NCI-H748 (cell line): ENCODE data around the gene ABCC4.

Experiments used
- DNase-seq: peaks from one replicate; lab custom pipeline; 2025; ENCODE audit not compliant: unreplicated experiment; lab: John Stamatoyannopoulos, UW

Gene ABCC4

GRCh38 chr13:95003019-95003813 is 298.0 kb downstream of the ABCC4 start:
- peak; percentile 98 for DNase-seq

DNA sequence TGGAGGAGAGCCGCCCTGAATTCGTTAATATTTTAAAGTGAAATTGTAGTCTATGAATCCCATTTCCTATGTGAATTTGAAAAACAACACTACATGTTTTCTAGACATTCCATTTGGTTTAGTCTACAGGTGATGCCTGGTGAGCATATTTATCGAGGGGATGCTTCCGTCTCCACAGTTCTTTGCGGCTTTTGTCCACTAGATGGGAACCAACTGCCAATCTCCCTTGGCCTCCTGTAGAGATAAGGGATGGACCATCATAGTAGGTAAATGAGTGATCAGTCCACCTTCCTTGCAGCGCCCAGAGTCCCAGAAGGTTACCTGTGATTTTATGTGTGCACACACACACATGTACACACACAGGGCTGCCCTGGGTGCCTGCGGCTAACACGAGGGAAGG is 299.1 kb downstream of the ABCC4 start:
- DNase-seq: peak; percentile 63

DNA sequence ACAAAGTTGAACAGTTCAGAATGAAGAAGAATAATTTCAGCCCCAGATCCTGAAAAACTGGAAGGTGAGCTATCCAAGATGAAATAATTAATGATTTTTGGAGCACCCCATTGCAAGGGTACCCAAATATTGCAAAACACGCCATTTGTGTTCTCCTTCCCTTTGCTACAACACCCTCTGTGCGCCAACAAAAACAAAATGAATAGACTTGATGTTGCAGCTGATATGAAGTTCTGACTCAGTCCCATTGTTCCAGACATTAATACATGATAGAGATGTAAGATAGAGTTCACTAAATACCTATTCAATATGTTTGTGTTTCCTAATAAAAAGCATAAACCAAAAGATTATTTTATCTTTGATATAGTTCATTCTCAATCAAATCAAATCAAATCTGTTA is 301.4 kb downstream of the ABCC4 start:
- DNase-seq: no peak

- DNase-seq: no peak
Observed at GRCh38 chr13:94997126-94997525, 304.1 kb downstream of the ABCC4 start.

GRCh38 chr13:94996445-94996844 is 304.8 kb downstream of the ABCC4 start:
- no peak for DNase-seq

- DNase-seq: no peak
Observed at GRCh38 chr13:94994506-94994905, 306.7 kb downstream of the ABCC4 start.

DNA sequence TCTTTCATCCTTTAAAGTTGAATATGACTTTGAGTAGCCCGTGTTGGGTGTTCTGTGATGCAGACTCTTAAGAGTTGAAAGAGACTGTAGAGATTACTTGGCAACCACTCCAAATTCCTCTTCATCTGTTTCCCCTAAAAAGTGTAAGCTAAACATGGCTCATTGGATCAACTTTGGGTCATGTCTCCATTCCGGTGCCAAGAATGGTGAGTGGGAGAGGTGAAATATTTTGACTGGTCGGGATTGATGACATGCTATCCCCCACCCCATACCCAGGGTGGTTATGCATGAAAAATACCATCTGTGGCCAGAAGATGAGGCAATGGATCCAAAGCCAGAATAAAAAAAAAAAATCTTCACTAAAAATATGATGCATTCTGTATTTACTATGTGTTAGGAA is 307.6 kb downstream of the ABCC4 start:
- DNase-seq: no peak

- no peak for DNase-seq
Observed at GRCh38 chr13:94992036-94992960, 309.0 kb downstream of the ABCC4 start.

DNA sequence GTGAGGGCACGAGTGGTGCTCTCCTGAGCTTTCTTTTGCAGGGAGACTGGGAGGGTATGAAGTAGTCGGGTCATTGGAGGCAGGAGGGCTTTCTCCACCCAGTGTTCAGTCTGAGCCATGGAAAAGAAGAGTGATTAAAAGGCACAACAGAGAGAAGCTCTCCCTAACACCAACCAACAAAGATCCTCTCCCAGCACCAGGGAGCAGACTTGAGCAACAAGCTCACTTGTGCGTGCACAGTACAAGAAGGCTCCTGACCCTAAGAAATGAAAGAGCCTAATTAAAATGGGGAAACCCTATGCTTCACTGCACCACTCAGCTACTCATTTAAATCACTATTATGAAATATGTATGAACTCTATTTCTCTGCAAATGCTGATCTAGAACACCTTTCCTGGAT is 312.6 kb downstream of the ABCC4 start:
- DNase-seq: peak; percentile 18

DNA sequence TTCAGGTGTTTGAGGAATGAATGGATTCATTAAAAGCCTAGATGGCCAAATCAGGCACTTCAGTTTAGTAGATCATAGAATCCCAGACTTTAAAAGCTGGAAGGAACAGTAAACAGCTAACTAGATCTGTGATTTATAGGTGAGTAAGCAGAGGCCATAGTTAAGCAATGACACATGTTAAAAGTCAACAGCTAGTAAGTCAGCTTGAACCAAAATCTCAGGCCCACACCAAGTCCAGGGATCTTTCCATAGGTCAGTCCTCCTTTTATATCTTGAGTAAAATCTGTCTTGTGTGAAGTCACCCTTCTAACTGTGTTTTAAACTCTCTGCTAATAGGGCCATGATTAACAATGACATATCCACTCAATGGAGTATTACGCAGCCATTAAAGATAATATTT is 313.4 kb downstream of the ABCC4 start:
- DNase-seq: no peak

DNA sequence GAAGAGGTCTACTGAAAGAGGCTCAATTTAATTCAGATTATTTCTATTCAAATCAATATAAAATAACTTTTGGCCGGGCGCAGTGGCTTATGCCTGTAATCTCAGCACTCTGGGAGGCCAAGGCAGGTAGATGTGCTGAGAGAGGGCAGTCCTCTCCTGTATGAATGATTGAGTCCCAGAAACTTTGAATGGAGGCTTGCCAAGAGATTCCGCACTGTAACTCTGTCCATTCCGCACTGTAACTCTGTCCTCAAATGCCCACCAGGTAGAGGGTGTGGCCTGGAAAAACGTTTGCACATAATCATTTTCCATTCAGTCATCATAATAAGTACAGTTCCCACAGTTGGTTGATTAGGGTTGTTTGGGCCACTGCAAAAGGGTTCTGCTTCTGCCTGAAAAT is 314.2 kb downstream of the ABCC4 start:
- peak; percentile 14 for DNase-seq

DNA sequence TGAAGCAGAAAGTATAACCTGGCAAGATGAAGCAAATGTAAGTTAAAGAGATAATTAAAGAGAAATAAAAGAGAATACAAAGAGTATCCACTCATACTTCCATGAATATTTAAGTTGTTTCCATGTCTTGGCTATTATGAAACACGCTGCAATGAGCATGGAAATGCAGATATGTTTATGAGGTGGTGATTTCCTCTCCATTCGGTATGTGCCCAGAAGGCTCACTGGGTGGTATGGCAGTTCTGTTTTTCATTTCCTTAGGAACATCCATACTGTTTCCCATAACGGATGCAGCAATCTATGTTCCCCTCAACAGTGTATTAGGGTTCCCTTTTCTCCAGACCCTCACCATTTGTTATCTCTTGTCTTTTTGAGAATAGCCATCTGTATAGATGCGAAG is 316.3 kb downstream of the ABCC4 start:
- no peak for DNase-seq

DNA sequence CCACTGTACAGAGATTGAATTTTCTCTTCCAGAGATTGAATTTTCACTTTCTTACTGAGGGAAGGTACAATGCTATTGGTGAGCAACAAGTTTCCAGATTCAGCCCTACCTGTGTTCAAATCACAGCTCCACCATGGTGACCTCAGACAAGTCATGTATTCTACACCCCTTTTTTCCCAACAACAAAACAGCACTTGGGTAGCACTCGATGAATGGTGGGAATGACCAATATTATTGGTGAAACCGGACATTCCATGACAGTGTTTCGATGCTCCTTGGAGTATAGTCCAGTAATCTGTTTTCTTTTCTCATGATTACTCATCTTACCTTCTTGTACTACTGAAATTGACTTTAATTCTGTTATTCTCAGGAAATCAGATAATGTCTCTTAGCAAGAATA is 322.7 kb downstream of the ABCC4 start:
- DNase-seq: no peak

DNA sequence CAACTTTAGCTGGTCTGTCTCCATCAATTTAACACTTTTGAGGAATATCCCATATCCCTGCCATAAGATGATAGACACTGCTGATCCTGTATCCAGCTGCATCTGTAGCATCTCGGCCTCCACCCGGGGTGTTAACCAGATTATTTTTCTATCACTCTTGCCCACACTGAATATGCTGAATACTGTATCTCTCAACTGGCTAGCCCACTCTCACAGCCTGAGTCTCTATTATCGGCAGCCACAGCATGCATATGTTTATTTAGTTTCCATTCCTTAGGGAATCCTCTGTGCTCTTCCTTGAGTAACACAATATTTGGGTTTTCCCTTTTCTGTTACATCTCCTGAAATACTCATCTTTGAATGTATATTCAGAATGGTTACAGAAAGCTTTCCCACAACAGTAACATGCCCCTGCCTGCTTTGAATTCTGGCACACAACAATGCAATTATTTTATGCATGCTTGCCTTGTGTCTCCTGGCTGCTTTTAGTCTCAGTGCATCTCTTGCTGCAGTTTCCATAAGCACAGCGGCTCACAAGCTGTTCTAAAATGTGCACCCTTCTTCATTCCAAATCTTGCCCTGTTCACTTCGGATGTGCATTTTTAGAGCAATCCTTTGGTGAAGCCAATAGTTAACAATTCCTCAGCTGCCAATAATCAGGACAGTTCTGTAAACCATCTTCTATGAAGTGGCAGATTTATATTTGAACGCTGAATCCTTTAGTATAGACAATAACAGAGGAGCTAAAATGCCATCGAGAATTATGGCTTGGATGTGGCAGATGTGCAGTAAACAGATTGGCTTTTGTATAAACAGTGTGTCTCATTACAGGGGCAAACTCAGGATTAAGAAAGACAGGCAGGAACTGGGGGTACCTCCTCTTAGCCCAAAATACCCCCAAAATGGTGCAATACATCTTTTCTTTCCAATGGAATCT is 327.0 kb downstream of the ABCC4 start:
- no peak for DNase-seq

DNA sequence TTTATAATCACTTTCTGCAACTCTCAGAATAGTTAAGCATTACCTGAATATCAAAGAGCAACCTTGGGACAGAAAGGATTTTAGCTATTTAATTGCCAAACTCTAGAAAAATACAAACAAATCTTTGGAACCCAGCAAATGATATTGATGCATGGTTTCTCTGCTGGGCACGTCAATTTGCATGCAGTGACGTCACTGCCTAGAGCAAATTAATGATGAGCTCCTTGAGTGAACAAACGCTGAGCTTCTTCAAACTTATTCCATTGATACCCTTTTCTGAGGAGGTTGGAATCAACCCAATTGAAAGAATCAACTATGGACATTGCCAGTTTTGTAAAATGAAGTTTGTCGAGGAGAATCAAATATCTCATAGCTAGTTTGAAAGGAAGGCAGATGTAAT is 329.0 kb downstream of the ABCC4 start:
- no peak for DNase-seq
